HG02642 (cell line): Measurements from ENCODE around the gene IDH2.

Source experiments
- ATAC-seq: cut with Tn5 transposase; IDR thresholded peaks from one replicate; pipeline ENCODE4 v1.9.1; 2021; ENCODE audit warnings: mild to moderate bottlenecking; ENCODE audit not compliant: unreplicated experiment, poor library complexity

Gene IDH2

DNA sequence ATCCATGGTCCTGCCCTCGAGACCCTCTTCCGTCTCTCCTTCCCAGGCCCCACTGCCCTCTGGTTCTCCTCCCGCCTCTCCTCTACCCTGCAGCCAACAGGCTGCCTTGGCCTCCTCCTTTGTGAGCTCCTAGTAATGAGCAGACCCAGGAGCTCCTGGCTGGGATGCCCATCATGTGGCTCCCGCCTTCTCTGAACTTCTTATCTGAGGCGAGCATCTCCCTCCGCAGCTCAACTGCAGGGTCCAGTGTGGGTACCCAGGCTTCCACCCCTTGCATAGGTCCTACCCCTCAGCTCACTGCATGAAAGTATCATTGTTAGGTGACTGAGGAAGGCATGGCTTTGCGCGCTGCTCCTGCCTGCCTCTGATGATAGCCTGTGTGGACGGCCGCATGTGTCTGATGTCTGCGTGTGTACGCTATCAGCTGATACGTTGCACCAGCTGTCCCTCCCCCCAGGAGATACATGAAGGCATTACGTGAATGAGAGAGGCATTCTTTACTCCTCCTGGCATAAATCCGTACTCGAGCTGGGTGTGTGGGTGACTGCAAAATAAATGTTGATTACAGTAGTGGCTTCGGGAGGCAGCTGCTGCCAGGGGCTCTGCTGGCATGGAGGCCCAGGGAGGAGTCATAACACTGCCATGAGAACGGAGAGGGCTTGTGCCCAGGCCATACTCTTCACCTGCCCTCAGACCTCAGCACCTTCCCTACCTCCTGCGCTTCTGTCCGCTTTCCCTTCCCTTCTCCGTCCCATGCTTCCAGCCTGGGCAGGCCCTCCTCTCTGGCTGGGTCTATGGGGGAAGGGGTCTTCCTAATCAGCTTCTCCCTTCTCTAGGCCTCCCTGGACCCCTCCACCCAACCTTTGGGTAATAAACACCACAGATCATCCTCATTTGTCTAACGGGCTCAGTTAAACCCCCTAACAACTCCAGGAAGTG is 52.3 kb downstream of the IDH2 start:
- ATAC-seq, result no peak

DNA sequence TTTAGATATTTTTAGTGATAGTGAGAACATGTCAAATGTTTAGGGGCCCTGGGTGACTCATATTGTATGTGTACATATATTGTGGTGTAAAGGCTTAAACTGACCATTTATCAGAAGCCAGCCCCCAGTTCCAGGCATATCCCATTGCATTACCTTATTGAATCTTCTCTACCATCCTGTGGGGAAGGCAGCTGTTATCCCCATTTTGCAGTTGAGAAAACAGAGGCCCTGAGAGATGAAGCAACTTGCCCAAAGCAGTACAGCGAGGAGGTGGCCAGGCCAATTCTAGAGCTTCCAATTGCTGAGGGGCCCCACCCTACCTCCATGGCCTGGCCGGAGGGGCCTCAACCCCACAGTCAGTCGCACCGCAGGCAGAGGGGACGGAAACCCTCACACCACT is 53.2 kb downstream of the IDH2 start:
- ATAC-seq, result no peak

DNA sequence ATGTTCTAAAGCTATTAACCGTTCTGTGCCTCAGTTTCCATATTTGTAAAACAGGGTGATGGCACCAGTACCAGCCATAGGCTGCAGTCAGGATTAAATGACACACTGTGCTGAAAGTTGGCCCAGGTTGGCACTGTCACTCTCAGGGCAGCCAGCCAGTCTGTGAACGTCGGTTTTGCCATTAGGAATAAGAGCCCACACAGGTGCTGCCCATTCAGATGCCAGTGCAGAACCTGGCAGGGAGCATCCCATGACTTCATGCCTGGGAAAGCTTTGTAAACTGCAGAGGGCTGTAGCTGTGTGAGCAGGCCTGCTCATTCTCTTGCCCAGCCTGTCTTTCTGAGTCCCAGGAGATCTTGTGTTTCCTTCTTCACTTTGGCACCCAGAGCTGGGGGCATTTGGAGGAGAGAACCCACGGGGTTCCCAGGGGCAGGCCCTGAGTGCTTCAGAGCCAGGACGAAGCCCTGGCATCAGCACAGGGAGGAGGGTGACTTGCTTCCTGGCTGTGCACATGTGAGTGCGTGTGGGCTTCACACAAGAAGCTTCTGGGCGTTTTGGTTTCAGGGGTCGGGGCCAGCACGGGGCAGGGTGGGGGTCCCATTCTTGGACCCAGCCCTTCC is 54.2 kb downstream of the IDH2 start:
- no peak for ATAC-seq

DNA sequence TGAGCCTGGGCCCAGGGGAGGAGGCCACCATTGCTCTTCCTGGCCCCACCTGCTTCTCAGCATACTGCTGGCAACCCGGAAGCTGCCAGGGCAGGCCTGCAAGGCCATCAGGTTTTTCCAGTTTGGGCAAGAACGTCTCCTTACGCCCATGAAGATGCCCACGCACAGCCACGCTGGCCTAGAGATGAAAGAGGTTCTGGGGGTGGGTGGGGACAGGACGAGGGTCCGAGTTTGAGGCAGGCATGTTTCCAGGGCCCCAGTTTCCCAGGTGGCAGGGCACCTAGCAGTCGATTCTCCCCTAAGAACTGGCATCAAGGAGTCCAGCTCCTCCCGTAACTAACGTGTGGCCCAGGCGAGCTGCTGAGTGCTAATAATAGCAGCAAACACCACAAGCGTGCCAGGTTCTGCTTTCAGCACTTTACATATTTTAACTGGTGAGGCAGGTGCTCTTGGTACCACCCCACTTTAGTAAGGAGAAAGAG is 55.3 kb downstream of the IDH2 start:
- peak; percentile 42 for ATAC-seq

DNA sequence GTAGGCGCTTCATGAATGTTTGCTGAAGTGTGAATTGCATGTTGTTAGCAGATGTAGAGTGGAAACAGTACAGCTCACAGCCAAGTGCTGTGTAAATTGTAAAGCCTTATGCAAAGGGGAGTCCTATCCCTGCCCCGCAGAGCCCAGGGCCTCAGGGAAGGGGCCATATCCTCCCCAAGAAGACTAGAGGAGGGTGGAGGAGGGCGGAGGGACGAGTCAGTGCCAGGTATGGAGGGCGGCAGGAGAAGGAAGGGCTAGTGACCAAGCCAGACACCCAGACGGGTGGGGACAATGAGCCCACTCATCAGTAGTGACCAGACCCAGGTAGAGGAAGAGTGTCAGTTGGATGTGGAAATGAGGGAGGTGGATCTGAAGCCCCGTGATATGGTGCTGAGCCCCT is 56.0 kb downstream of the IDH2 start:
- no peak for ATAC-seq

DNA sequence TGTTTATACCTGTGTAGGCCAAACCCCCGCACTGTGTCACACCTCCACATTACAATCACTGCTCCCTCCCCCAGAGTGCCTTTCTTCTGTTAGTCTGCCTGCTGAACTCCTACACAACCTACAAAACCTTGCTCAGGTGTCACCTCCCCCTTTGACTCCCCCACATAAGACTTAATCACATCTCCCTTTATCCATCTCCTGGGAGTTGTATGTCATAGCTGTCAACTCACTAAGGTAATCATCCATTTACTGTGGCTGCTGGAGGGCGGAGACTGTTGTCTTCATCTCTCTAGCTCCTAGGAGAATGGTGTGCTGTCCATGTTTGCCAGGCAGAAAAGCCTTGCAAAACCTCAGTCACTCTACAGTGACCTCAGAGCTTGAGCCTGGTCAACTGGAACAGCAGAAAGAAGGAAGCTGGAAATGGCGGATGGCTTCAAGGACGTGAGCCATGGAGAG is 57.3 kb downstream of the IDH2 start:
- ATAC-seq, result no peak

DNA sequence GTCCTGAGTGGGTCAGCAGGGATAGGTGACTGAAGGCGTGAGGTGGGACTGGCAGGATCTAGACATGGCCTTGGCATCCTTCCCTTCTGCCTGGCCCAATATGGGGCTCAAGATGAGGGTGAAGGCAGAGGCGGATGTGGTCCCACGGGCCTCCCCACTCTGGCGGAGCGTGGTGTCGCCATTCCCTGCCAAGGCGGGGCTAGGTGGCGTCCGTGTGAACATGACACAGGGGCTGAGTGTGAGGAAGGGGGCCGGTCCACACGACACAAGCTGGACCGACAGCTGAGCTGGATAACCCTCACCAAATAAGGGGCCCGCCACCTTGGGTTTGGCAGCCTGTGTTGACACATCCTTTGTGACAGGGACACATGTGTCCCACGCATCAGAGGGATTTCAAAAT is 58.1 kb downstream of the IDH2 start:
- ATAC-seq, result no peak

DNA sequence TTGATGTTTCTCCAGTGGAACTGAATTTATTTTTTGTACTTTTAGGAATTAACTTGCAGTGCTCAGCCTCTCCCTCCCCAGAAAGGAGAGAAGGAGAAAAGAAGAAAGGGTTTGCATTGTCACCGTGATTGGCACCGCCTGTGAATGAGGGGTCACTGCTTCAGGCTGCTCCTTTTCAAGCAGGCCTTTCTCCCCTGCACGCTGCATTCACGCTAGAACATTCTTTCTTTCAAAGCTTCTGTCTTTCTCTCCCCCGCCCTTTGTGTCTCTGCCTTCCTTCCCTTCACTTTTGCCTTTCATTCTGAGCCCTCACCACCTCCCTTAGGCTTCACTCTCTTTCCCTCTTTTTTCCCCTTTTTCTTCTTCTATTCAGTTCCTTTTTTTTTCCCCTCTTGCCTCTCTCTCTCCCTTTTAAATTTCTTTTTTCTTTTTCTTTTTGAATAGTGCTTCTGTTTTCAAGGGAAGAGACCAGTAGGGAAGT is 58.7 kb downstream of the IDH2 start:
- no peak for ATAC-seq

DNA sequence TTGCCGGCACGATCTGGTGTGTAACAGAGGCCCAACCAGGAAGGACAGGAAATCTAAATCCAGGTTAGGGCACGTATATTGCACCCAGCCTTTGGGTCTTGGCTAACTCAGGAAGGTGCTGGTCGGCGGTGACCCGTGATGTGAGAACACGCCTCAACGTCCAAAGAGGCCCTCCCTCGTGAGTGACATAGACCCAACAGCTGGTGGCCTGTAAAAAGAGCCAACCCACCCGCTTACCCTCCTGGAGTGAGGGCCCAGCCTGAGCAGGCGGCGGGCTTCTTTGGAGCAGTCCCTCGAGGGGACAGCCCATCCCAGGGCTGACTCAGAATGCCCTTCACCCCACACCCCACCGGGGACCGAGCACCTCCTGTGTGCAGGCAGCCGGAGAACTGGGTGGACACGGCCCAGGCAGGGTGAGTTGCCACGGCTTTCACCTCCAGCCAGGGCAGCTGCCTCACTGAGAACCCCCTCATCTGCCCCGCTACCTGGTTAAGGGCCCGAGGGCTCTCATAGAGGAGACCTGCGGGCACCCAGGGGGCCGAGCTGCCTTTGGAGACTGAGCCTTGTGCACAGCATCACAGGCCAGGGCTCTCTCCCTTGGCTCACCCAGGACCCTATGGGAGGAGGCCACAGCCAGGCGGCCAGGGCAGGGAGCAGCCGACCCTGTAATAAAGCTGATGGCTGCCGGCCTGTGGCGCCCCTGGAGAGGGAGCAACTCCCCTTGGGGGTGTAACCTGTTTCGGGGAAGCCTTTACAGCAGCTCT is 59.3 kb downstream of the IDH2 start:
- no peak for ATAC-seq

DNA sequence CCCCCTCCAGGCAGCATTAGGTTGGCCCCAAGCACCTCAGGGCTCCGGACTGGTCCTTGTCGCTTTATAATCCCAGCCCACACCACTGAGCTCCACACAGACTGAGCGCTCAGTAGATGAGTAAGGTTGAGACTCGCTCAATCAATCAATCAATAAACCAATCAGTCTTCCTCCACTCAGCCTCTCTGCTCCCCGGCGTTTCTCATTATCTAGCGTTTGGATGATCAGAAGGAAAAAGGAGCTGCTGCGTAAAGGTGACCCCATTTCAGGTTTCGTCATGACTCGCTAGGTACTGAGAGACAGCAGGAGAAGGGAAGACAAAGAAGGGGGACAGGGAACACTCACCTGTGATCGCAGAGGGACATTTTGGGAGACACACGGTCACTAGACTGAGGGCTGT is 59.9 kb downstream of the IDH2 start:
- no peak for ATAC-seq

DNA sequence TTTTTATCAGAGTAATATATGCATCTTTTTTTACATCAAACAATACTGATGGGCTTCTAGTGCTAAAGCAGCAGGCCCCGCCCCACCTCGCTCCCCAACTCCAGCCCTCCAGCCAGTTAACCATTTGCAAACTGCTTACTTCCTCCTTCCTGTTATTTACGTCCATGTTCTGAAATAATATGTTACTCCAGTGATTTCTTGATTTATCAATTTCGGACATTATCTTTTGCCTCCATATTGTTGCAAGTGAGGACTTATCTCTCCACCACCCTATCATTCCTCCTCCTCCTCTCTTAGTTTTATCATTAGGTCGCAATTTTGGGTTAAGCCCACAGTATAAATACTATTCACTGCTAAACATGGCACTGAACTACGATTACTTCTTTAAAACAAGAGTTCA is 61.6 kb downstream of the IDH2 start:
- no peak for ATAC-seq

DNA sequence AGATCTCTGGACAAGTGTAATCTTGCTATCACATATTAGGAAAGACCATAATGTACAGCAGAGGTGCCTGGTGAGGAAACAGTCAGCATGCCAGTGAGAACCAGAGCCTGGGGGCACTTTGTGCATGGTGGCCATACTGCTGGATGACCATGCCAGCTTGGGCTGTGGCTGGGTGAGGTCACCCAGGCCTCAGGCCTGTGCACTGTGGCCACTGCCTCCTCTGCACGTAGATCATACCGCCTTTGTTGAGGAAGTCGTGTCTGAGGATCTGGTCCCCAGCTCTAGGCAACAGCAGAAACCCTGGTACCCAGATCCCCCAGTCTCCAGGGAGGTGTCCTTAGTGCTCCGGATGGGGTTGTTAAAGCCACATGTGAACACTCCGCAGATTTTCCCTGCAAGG is 62.3 kb downstream of the IDH2 start:
- no peak for ATAC-seq

DNA sequence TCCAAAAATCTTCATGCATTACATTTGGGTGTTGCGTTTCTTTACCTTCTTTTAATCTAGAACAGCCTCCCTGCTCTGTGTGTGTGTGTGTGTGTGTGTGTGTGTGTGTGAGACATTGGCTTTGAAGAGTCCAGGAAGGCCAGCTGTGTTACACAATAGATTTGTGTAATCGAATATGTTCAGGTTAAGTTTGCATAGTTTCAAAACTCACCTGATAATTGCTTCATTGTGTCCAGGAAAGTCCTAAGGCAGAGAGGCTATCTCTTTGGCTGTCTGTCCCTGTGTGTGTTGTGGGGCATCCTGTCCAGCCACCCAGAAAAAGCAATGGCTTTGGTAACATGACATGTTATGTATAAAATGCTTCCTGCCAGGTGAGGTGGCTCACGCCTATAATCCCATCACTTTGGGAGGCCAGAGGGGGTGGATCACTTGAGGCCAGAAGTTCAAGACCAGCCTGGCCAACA is 63.6 kb downstream of the IDH2 start:
- no peak for ATAC-seq

DNA sequence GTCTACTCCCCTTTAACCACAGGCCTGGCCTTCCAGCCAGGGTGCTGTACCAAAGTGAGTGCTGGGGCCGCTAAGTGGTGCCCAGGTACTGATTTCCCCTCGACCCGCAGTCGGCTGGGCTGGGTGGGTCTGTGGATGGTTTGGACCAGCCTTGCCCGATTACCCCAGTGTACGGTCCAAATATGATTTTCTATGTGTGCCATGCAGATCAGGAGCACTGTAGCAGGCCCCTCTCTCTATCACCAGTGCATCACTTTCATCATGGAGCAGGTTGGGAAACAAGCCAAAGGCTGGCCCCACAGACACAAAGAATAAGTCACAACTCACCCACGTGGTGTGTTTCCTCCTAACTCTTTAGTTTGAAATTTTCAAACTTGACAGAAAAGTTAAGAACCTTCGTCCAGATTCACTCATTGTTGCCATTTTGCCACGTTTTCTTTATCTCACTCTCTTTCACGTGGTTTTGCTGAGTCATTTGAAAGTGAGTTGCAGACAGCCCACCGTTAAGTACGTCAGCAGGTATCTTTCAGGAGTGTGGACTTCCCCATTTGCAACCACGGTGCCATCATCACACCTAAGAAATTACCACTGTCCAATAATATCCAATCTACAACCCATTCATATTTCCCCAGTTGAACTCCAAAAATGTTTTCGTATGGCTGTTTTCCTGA is 64.2 kb downstream of the IDH2 start:
- ATAC-seq, result peak; percentile 58

DNA sequence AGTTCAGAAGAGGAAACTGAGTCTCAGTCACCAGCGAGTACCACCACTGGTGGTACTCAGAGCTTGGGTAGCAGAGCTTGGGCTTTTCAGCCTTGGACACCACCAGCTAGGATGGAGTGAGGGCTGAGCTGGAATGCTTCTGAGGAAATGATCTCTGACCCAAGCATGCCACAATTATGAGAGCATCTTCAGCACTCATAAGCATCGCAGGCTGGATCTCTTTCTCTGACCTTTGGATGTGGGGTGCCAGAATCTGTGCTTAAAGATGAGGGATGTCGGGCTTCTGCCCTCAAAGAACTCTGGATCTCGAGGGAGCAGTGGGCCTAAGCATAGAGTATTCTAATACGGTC is 64.8 kb downstream of the IDH2 start:
- no peak for ATAC-seq

DNA sequence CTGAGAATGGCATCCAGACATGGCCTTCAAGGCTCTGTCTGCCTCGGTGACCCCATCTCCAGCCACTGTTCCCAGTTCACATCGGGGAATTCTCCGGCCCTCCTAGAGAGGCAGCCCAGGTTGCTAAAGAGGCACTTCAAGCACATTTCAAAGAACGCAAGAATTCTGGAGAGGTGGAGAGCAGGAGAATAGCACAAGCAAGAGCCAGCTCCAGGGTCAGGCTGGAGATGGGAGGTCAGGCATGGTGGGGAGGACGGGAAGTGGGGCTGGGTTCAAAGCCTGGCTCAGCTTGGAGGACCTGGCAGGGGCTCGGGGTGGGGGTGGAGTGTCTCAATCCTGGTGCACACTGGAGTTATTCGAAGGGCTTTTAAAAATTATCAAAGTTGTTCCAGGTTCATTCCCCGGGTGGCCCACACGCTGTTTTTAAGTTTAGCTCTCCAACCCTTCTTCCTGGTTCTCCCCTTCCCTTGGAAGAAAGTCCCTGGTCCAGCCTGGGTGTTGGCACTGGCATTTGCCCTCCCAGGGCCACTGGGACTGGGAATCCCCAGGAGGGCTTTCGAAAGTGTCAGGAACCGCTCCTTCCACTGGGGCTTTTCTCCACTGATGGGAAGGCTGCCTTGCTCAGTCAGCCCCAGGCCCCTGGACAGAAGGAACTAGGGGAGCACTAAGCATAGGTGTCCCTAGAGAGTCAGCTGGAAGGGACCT is 65.3 kb downstream of the IDH2 start:
- ATAC-seq, result no peak

DNA sequence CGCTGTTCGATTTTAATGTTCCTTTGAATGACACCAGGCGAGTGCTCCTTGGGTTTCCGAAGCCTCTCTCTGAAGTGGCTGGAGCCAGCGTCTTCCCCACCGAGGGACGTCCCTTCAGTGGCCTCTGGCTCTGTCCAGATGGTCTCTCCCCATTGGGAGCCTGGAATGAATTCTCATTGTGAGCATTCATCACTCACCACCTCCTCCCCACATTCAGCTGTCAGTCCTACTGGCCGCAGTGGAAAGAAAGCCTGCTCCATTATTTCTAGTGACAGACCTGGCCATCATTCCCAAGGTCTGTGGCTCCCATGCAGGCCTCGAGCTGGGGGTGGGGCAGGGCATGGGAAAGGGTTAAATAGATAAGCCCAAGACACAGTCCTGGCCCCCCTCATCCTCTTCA is 65.9 kb downstream of the IDH2 start:
- ATAC-seq, result no peak

DNA sequence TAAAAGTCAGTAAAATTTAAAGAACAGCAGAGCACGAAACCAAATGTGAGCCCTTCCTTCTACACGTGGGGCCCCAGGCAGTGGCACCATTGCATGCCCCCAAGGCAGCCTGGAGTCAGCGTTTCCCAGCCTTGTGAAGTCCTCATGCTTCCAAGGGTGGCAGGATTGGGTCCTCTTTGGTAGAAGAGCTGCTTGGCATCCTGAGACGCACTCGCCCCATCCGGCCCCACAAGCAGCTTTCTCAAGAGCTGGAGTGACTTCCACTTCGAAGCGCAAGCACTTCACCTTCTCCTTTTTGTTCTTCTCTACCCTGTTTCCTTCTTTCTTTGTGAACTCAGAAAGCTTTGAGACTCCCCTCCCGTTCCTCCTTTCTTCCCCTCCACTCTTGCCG is 66.4 kb downstream of the IDH2 start:
- no peak for ATAC-seq

DNA sequence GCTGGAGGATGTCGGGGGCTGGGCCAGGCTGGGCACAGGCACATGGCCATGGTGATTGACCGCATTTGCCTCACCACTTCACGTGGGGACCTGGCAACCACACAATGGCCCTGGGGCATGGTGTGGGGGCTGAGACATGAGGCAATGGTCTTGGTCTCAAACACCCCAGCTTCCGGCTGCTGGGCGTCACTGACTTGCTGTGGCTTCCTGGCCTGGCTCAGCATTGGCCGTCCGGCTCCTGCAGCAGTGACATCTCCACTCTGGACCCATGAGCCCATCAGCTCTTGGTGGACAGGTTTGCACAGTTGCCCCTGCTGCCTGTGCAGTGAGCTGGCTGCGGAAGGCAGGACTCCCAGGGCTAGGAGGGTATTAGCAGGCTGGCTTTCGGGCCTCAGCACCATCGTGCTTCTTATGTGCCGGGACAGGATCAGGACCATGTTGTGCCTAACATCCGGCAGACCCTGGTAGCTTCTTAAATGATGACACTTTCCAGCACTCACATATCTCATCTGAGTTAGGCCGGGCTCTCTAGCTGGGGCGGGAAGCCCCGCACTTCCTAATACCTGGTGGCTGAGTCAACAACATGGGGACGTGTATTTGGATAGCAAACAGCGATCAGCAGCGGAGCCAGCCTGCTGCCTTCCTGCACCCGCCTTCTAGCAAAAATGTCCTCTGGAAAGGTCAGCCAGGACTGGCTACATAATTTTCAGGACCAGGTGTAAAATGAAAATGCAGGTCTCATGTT is 67.0 kb downstream of the IDH2 start:
- no peak for ATAC-seq
